Superior temporal gyrus (tissue), 1 donor: ENCODE results near the gene PDRG1.
"Not testable (repeated sequence)": the region's sequence is repeated elsewhere in the genome, so short reads cannot be mapped to it uniquely, and the experiment has no call there.

Experiments used
- DNase-seq: peaks from one replicate; pipeline ENCODE4 v3.0.0-alpha.2; 2016; ENCODE audit errors: extremely low spot score

PDRG1 gene

GRCh38 chr20:31926493-31926892 lies 25.4 kb downstream of the PDRG1 start:
- DNase-seq = no peak

DNA sequence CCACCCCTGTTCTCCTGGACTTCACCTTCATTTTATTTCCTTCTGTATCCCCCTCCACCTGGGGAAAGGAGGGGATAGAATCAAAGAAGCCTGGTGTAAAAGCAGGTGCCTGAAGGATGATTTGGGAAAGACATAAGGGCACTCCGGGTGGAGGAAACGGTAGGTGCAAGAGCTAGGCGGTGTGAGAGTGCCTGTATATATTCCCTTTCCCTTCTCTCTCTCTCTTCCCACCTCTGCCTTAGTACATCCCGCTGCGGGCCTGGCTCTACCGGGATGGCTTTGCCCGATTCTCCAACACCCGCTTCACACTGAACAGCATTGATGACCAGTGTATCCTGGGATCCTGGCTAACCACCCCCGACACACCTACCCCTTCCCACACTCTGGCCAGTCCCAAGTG lies 26.2 kb downstream of the PDRG1 start:
- DNase-seq = no peak

DNA sequence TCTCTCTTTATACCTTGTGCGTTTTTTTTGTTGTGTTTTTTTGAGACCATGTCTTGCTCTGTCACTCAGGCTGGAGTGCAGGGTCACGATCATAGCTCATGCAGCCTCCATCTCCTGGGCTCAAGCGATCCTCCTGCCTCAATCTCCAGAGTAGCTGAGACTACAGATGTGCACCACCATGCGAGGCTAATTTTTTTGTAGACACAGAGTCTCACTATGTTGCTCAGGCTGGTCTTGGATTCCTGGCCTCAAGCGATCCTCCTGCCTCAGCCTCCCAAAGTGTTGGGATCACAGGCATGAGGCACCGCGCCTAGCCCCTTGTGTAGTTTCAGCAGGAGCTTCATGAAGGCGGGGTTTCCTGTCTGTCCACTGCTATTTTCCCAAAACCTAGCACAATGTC lies 27.3 kb downstream of the PDRG1 start:
- DNase-seq = no peak

GRCh38 chr20:31923388-31924331 lies 28.2 kb downstream of the PDRG1 start:
- DNase-seq = no peak

DNA sequence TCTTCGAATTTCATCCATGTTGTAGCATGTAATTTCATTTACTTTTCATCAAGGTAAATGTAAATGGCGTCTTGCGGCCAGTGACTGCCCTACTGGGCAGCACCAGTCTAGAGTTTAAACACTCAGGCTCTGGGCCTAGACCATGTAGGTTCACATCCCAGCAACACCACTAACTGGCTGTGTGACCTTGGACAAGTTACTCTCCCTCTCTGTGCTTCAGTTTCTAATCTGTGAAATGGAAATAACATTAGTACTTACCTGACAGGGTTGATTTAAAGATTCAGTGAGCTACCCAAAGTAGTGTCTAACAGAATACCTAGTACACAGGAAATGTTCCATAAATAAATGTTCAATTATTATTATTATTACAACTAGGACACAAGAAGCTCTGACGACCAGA lies 29.3 kb downstream of the PDRG1 start:
- DNase-seq = no peak

GRCh38 chr20:31922181-31922580 lies 29.7 kb downstream of the PDRG1 start:
- DNase-seq = no peak

- DNase-seq = not testable (repeated sequence)
Measured at GRCh38 chr20:31921480-31921879, 30.4 kb downstream of the PDRG1 start.

GRCh38 chr20:31920275-31920855 lies 31.5 kb downstream of the PDRG1 start:
- no peak for DNase-seq

DNA sequence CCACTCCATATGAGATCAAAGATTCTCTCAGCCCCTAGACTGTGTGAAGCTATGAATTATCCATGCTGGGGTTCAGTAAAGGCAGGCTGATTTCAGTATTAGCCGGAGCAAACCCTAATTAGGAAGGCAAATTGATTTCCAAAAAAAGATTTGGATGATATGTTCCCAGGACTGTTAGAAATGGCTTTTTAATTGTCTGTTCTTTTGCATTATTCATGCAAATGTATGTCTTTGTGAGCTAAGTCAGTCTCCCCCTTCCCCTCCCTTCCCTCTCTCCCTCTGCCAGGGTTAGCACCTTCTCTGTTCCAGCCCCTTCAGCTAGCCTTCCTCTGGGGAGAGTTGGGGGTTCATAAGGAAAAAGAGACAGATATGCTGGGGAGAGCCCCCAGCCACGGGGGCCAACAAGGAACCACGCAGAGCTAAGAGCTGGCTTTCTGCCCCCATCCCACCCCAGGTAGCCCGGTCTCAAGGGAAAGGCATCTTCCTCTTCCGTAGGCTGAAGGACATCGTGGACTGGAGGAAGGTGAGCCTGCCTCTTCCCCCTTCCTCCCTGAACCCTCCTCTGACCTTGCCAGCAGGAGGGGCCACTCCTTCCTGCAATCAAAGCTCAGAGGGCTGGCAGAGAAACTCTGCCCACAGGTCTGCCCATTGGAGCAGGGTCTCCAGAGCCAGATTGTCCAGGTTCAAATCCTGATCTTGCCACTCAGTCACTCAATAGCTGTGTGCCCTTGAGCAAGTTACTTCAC lies 32.3 kb downstream of the PDRG1 start:
- DNase-seq = no peak

- DNase-seq = no peak
Measured at GRCh38 chr20:31918466-31919105, 33.3 kb downstream of the PDRG1 start.

- not testable (repeated sequence) for DNase-seq
Measured at GRCh38 chr20:31917962-31918412, 33.9 kb downstream of the PDRG1 start.

DNA sequence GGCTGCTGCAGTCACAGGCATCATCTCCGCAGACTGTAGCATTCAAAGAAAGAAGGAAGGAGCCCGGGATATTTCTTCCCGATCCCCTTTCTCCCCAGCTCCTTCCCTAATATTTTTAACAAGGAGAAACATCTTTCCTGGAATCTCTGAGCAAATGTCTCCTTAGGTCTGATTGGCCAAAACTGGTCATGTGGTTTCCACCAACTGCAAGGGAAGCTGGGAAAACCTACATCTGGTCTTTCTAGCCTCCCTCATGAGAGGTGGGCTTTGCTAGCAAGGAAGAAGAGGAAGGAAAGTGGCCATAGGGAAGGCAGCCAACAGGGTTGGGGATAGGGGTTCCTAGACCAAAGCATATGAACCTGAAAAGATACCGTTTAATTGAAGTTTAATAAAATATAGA lies 35.1 kb downstream of the PDRG1 start:
- no peak for DNase-seq

- no peak for DNase-seq
Measured at GRCh38 chr20:31915491-31916280, 36.2 kb downstream of the PDRG1 start.

- DNase-seq = no peak
Measured at GRCh38 chr20:31914170-31914569, 37.7 kb downstream of the PDRG1 start.

- DNase-seq = no peak
Measured at GRCh38 chr20:31913431-31914157, 38.3 kb downstream of the PDRG1 start.

- DNase-seq = no peak
Measured at GRCh38 chr20:31910071-31910803, 41.6 kb downstream of the PDRG1 start.

DNA sequence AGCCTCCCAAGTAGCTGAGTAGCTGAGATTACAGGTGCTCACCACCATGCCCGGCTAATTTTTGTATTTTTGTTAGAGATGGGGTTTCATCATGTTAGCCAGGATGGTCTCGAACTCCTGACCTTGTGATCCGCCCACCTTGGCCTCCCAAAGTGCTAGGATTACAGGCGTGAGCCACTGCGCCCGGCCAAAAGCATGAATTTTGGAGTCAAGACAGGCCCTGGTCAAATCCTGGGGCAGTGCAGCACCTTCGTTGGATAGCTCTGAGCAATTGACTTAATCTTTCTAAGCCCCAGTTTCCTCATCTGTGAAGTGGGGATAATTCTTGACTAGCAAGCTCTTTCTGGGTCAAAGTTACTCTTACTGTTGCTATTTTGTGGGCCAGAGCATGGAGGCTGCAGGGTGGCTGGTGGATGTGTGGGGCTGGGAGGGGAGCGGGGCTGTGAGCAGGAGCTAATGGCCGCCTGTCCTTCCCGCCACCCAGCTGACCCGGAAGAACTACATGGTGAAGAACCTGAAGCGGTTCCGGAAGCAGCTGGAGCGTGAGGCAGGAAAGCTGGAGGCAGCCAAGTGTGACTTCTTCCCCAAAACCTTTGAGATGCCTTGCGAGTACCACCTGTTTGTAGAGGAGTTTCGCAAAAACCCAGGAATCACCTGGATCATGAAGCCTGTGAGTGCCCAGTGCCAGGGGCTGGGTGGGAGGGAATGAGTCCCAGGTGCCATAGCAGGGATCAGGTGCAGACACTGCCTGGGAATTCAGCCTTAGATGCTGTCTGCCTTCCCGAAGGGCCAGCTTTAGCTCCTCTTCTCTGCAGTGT lies 42.4 kb downstream of the PDRG1 start:
- no peak for DNase-seq

- no peak for DNase-seq
Measured at GRCh38 chr20:31908424-31908823, 43.4 kb downstream of the PDRG1 start.

- no peak for DNase-seq
Measured at GRCh38 chr20:31908016-31908415, 43.8 kb downstream of the PDRG1 start.
